RWPE2 (cell line): Measurements from ENCODE around the gene PLXNA3.

Experiments
- ATAC-seq: fragments of 200-7000 bp; cut with Tn5 transposase; 3 replicates; pipeline ENCODE4 v1.9.1; 2021; ENCODE audit warnings: low read depth
- DNase-seq: peaks from one replicate; pipeline ENCODE4 v3.0.0-alpha.2; 2020; ENCODE audit warnings: low spot score
- H3K27ac ChIP-seq: fragments of 450-650 bp; 2 replicates; pipeline ENCODE4 v1.5.1; 2017; ENCODE audit warnings: mild to moderate bottlenecking; ENCODE audit not compliant: poor library complexity, severe bottlenecking
- H3K27me3 ChIP-seq: fragments of 250-450 bp; sonication (Bioruptor Pico); 2 replicates; pipeline ENCODE4 v1.5.1; 2021; ENCODE audit warnings: mild to moderate bottlenecking, moderate library complexity; ENCODE audit not compliant: insufficient read depth, poor library complexity, severe bottlenecking
- H3K36me3 ChIP-seq: fragments of 250-450 bp; sonication (Bioruptor Pico); 2 replicates; pipeline ENCODE4 v1.5.1; 2020; ENCODE audit warnings: low read depth, mild to moderate bottlenecking, moderate library complexity
- H3K4me1 ChIP-seq: fragments of 250-450 bp; sonication (Bioruptor Pico); 2 replicates; pipeline ENCODE4 v1.5.1; 2021; ENCODE audit warnings: mild to moderate bottlenecking, moderate library complexity; ENCODE audit not compliant: insufficient read depth, poor library complexity, severe bottlenecking
- H3K4me3 ChIP-seq: fragments of 250-450 bp; sonication (Bioruptor Pico); 2 replicates; pipeline ENCODE4 v1.5.1; 2021; ENCODE audit warnings: mild to moderate bottlenecking, moderate library complexity; ENCODE audit not compliant: severe bottlenecking
- H3K9me3 ChIP-seq: fragments of 250-450 bp; sonication (Bioruptor Pico); 2 replicates; pipeline ENCODE4 v1.5.1; 2021; ENCODE audit warnings: mild to moderate bottlenecking, moderate library complexity; ENCODE audit not compliant: severe bottlenecking
- TF ChIP-seq, protein P1 (sequence below): fragments of 450-650 bp; IDR thresholded peaks from one replicate; pipeline ENCODE4 v1.5.1; 2017; ENCODE audit warnings: mild to moderate bottlenecking, moderate library complexity; ENCODE audit not compliant: poor library complexity, severe bottlenecking

PLXNA3 gene

DNA sequence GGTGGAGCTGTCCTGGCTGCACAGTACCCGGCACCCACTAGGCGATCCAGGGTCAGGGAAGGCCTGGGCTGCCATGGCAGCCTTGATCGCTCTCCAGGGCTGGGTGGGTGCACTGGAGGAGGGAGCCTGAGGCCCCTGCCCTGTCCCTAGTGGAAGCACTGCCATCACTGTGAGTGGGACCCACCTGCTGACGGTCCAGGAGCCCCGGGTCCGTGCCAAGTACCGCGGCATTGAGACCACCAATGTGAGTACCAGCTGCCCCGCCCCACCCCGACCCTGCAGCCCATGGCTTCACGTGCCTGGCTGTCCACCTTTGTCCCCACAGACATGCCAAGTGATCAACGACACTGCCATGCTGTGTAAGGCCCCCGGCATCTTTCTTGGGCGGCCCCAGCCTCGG, 8.8 kb downstream of the PLXNA3 start:
- H3K4me1 ChIP-seq = no peaks in the 10 kb centered on the region
- TF ChIP-seq, protein P1, sequence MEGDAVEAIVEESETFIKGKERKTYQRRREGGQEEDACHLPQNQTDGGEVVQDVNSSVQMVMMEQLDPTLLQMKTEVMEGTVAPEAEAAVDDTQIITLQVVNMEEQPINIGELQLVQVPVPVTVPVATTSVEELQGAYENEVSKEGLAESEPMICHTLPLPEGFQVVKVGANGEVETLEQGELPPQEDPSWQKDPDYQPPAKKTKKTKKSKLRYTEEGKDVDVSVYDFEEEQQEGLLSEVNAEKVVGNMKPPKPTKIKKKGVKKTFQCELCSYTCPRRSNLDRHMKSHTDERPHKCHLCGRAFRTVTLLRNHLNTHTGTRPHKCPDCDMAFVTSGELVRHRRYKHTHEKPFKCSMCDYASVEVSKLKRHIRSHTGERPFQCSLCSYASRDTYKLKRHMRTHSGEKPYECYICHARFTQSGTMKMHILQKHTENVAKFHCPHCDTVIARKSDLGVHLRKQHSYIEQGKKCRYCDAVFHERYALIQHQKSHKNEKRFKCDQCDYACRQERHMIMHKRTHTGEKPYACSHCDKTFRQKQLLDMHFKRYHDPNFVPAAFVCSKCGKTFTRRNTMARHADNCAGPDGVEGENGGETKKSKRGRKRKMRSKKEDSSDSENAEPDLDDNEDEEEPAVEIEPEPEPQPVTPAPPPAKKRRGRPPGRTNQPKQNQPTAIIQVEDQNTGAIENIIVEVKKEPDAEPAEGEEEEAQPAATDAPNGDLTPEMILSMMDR = no peak
- H3K36me3 ChIP-seq = peaks cover 6% of the 10 kb centered on the region
- H3K4me3 ChIP-seq = no peak overlapping the region
- ATAC-seq (no peak), DNase-seq (no peak)
- no peaks in the 10 kb centered on the region for H3K27me3 ChIP-seq
- H3K27ac ChIP-seq = no peak overlapping the region
- no peaks in the 10 kb centered on the region for H3K9me3 ChIP-seq

DNA sequence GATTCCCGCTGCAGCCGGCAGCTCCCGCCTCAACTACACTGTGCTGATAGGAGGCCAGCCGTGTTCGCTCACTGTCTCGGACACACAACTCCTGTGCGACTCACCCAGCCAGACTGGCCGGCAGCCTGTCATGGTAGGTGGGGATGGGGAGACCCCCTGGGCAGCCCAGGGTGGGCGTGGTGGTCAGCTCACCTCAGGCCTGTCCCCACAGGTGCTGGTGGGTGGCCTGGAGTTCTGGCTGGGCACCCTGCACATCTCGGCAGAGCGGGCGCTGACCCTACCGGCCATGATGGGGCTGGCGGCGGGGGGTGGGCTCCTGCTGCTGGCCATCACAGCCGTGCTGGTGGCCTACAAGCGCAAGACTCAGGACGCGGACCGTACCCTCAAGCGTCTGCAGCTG, 9.5 kb downstream of the PLXNA3 start:
- Histone ChIP-seq H3K9me3 (no peaks in the 10 kb centered on the region), H3K27ac (no peak overlapping the region), H3K36me3 (peaks cover 3% of the 10 kb centered on the region; the same call in 1 of the 2 replicates), H3K27me3 (no peaks in the 10 kb centered on the region), H3K4me1 (no peaks in the 10 kb centered on the region), H3K4me3 (no peak overlapping the region)
- DNase-seq (no peak), ATAC-seq (no peak)
- TF ChIP-seq, protein P1 = no peak

DNA sequence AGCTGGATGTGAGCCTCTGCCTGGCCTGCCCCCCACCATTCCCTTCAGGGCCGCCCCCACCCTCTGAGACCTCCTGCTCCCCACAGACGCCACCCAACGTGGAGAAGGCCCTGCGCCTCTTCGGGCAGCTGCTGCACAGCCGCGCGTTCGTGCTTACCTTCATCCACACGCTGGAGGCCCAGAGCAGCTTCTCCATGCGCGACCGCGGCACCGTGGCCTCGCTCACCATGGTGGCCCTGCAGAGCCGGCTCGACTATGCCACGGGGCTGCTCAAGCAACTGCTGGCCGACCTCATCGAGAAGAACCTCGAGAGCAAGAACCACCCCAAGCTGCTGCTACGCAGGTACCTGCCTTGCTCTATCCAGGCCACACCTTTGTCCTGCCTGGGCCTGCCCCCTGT, 10.1 kb downstream of the PLXNA3 start:
- TF ChIP-seq, protein P1 = no peak
- Histone ChIP-seq H3K9me3 (no peaks in the 10 kb centered on the region), H3K36me3 (0 out of 2 replicates have a peak, but pooled peaks cover 3% of the 10 kb centered on the region), H3K4me3 (no peak overlapping the region), H3K27me3 (no peaks in the 10 kb centered on the region), H3K4me1 (no peaks in the 10 kb centered on the region), H3K27ac (no peak overlapping the region)
- ATAC-seq (no peak), DNase-seq (no peak)

DNA sequence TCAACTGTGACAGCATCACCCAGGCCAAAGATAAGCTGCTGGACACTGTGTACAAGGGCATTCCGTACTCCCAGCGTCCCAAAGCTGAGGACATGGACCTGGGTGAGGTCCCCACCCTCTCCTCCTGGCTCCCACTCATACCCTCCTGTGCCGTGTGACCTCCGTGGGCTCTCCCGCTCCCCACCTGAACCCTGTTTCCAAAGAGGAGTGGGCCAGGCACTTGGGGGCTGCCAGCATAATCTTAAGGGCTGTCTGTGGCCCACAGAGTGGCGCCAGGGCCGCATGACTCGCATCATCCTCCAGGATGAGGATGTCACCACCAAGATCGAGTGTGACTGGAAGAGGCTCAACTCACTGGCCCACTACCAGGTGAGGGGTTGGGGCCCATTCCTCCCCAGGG, 11.0 kb downstream of the PLXNA3 start:
- 0 out of 2 replicates have a peak, but pooled peaks cover 3% of the 10 kb centered on the region for H3K36me3 ChIP-seq
- H3K9me3 ChIP-seq = no peaks in the 10 kb centered on the region
- TF ChIP-seq, protein P1 = no peak
- H3K4me1 ChIP-seq = no peaks in the 10 kb centered on the region
- H3K27me3 ChIP-seq = no peaks in the 10 kb centered on the region
- DNase-seq = no peak
- H3K4me3 ChIP-seq = no peak overlapping the region
- no peak for ATAC-seq
- H3K27ac ChIP-seq = no peak overlapping the region

DNA sequence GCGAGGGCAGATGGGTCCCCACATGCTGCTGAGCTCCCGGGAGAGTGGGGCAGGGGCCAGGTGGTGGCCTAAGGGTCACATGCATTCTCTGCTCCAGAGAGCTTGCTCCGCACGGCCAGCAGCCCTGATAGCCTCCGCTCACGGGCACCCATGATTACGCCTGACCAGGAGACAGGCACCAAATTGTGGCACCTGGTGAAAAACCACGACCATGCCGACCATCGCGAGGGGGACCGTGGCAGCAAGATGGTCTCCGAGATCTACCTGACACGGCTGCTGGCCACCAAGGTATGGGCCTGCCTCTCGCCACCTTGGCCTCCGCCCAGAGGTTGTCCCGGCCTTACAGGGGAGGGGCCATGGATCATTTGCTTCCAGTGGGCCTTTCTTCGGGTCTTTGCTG, 11.8 kb downstream of the PLXNA3 start:
- no peaks in the 10 kb centered on the region for H3K27me3 ChIP-seq
- no peaks in the 10 kb centered on the region for H3K36me3 ChIP-seq

More for the DNA sequence above, 11.8 kb downstream of the PLXNA3 start:
- Histone ChIP-seq H3K4me3 (no peak overlapping the region), H3K27ac (no peak overlapping the region), H3K9me3 (no peaks in the 10 kb centered on the region), H3K4me1 (no peaks in the 10 kb centered on the region)
- DNase-seq = no peak
- ATAC-seq = no peak
- TF ChIP-seq, protein P1 = no peak
